ENCODE measurements around the gene HOPX.
"Not testable (repeated sequence)": the region's sequence is repeated elsewhere in the genome, so short reads cannot be mapped to it uniquely, and the experiment has no call there.

The HOPX gene

GRCh38 chr4:56640621-56641493 is 40.2 kb downstream of the HOPX start:
- Mint-ChIP-seq H3K27ac (no peak overlapping the region), H3K27me3 (ENCODE audit: low read depth) (no peaks in the 10 kb centered on the region), H3K36me3 (ENCODE audit: low read depth) (peaks cover 1% of the 10 kb centered on the region), H3K9me3 (peaks cover under 1% of the 10 kb centered on the region), H3K4me1 (ENCODE audit: low read depth) (peaks cover 8% of the 10 kb centered on the region), H3K4me3 (no peak overlapping the region)
- DNase-seq (ENCODE audit: low spot score), result no peak

DNA sequence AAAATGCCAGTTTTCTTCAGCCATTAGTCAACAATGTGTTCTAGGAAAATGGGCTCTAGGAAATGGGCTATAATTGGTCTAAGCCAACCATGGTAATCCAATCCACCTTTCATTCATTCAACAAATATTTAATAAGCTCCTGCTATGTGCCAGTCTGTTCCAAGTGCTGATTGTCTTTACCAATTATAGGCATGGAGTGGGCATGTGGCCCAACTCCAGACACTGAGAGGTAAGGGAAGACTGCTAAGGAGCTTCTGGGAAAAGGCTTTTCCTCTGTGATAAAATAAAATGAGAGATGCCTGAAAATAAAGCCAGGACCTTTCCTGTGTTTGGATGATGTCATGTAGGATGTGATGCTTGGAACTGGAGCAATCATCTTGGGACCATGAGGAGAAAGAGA is 43.3 kb downstream of the HOPX start:
- Mint-ChIP-seq H3K27ac (no peak overlapping the region), H3K4me3 (no peak overlapping the region), H3K27me3 (ENCODE audit: low read depth) (no peaks in the 10 kb centered on the region), H3K9me3 (peaks cover 5% of the 10 kb centered on the region), H3K36me3 (ENCODE audit: low read depth) (no peaks in the 10 kb centered on the region), H3K4me1 (ENCODE audit: low read depth) (peaks cover 8% of the 10 kb centered on the region)
- DNase-seq (ENCODE audit: low spot score), result no peak

- Mint-ChIP-seq H3K27ac (no peak overlapping the region), H3K4me1 (ENCODE audit: low read depth) (peaks cover 8% of the 10 kb centered on the region), H3K9me3 (peaks cover 5% of the 10 kb centered on the region), H3K36me3 (ENCODE audit: low read depth) (no peaks in the 10 kb centered on the region), H3K27me3 (ENCODE audit: low read depth) (no peaks in the 10 kb centered on the region), H3K4me3 (no peak overlapping the region)
- DNase-seq (ENCODE audit: low spot score), result no peak
Measured at GRCh38 chr4:56637154-56637553, 43.9 kb downstream of the HOPX start.

GRCh38 chr4:56634954-56635353 is 46.1 kb downstream of the HOPX start:
- H3K4me3 Mint-ChIP-seq; H3K36me3 Mint-ChIP-seq (ENCODE audit: low read depth); H3K4me1 Mint-ChIP-seq (ENCODE audit: low read depth); H3K27ac Mint-ChIP-seq; H3K27me3 Mint-ChIP-seq (ENCODE audit: low read depth); H3K9me3 Mint-ChIP-seq; DNase-seq (ENCODE audit: low spot score): not testable (repeated sequence)

DNA sequence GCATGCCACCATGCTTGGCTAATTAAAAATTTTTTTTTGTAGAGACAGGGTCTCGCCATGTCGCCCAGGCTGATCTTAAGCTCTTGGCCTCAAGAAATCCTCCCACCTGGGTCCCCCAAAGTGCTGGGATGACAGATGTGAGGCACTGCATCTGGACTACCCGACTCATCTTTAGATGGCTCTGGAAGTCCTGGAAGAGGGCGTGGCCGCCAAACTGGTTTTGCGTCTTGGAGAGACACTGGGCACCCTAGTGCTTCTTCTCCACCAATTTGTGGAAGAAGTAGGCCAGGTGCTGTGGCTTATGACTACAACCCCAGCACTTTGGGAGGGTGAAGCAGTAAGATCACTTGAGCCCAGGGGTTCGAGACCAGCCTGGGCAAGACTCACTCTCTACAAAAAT is 47.6 kb downstream of the HOPX start:
- DNase-seq (ENCODE audit: low spot score), result no peak
- no peak overlapping the region for H3K27ac Mint-ChIP-seq
- H3K36me3 Mint-ChIP-seq (ENCODE audit: low read depth), result no peaks in the 10 kb centered on the region
- H3K27me3 Mint-ChIP-seq (ENCODE audit: low read depth), result no peaks in the 10 kb centered on the region
- H3K4me3 Mint-ChIP-seq, result no peak overlapping the region
- H3K9me3 Mint-ChIP-seq, result peaks cover 5% of the 10 kb centered on the region
- H3K4me1 Mint-ChIP-seq (ENCODE audit: low read depth), result no peaks in the 10 kb centered on the region

- no peak overlapping the region for H3K4me3 Mint-ChIP-seq
Measured at GRCh38 chr4:56630876-56631666, 50.0 kb downstream of the HOPX start.

GRCh38 chr4:56628592-56628991 is 52.5 kb downstream of the HOPX start:
- no peaks in the 10 kb centered on the region for H3K27me3 Mint-ChIP-seq (ENCODE audit: low read depth)
- H3K4me1 Mint-ChIP-seq (ENCODE audit: low read depth), result no peaks in the 10 kb centered on the region
- DNase-seq (ENCODE audit: low spot score), result no peak
- H3K36me3 Mint-ChIP-seq (ENCODE audit: low read depth), result peaks cover 10% of the 10 kb centered on the region
- peaks cover 19% of the 10 kb centered on the region for H3K9me3 Mint-ChIP-seq
- H3K27ac Mint-ChIP-seq, result no peak overlapping the region
- no peak overlapping the region for H3K4me3 Mint-ChIP-seq

More at GRCh38 chr4:56630876-56631666, 50.0 kb downstream of the HOPX start:
- DNase-seq (ENCODE audit: low spot score), result no peak
- no peaks in the 10 kb centered on the region for H3K36me3 Mint-ChIP-seq (ENCODE audit: low read depth)
- H3K4me1 Mint-ChIP-seq (ENCODE audit: low read depth), result no peaks in the 10 kb centered on the region
- H3K27ac Mint-ChIP-seq, result no peak overlapping the region
- peaks cover 9% of the 10 kb centered on the region for H3K9me3 Mint-ChIP-seq
- H3K27me3 Mint-ChIP-seq (ENCODE audit: low read depth), result no peaks in the 10 kb centered on the region

DNA sequence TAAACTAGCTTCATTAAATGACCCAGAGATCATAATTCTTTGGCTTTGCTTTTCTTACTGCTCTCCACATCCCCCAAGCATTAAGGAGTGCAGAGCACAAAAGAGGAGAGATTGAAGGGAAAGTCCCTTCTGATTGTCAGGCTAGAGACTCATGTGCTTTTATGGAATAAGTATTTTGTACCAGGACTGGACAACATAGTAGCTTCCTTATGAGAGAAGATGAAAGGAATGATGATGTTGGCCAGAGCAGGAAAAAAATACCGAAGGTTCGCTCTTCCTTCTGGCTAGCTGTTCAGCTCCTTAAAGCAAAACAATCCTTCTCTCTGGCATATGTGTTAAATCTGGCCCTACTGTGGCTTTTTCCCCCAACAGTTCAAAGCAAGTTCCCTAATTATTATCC is 53.1 kb downstream of the HOPX start:
- Mint-ChIP-seq H3K36me3 (ENCODE audit: low read depth) (peaks cover 10% of the 10 kb centered on the region), H3K4me1 (ENCODE audit: low read depth) (no peaks in the 10 kb centered on the region), H3K9me3 (peaks cover 20% of the 10 kb centered on the region), H3K4me3 (no peak overlapping the region), H3K27ac (no peak overlapping the region), H3K27me3 (ENCODE audit: low read depth) (no peaks in the 10 kb centered on the region)
- DNase-seq (ENCODE audit: low spot score), result no peak

DNA sequence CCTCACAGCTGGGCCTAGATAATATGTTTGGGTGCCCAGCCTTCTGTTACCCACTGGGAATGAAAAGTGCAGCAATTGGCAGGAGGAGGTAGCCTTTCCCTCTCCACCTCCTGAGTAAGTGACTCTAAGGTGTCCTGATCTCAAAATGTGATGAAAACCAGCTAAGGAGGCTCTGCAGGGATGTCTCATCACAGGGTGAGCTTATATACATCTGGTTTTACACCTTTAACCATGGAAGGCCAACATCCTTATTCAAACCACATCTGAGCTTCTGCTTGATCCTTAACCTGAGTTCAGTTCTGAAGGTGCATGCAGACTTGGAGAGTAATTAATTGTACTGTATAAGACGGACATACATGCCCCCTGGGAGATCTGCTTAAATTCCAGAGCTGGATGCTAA is 53.7 kb downstream of the HOPX start:
- DNase-seq (ENCODE audit: low spot score), result no peak
- no peak overlapping the region for H3K27ac Mint-ChIP-seq
- H3K27me3 Mint-ChIP-seq (ENCODE audit: low read depth), result no peaks in the 10 kb centered on the region
- H3K4me1 Mint-ChIP-seq (ENCODE audit: low read depth), result no peaks in the 10 kb centered on the region
- peaks cover 20% of the 10 kb centered on the region for H3K9me3 Mint-ChIP-seq
- peaks cover 10% of the 10 kb centered on the region for H3K36me3 Mint-ChIP-seq (ENCODE audit: low read depth)
- H3K4me3 Mint-ChIP-seq, result no peak overlapping the region

- Mint-ChIP-seq H3K27me3 (ENCODE audit: low read depth) (no peaks in the 10 kb centered on the region), H3K36me3 (ENCODE audit: low read depth) (peaks cover 10% of the 10 kb centered on the region), H3K4me3 (no peak overlapping the region), H3K4me1 (ENCODE audit: low read depth) (no peaks in the 10 kb centered on the region), H3K27ac (no peak overlapping the region), H3K9me3 (peaks cover 20% of the 10 kb centered on the region)
- DNase-seq (ENCODE audit: low spot score), result no peak
Measured at GRCh38 chr4:56626963-56627362, 54.1 kb downstream of the HOPX start.

DNA sequence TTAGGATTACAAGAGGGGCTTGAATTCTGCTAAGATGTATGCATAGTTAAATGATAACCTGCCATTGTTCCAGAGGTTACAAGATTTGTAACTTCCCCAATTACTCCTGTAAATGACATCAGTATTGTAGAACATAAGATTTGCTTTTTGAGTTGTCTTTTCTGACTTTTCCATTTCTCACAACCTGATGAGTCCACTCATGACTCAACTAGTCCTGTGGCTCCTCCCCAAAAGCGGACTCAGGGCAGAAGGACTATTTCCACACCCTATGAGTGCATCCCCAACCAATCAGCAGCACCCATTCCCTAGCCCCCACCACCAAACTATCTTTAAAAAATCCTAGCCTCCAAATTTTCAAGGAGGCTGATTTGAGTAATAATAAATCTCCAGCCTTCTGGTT is 54.7 kb downstream of the HOPX start:
- Mint-ChIP-seq H3K27me3 (ENCODE audit: low read depth) (no peaks in the 10 kb centered on the region), H3K9me3 (peaks cover 20% of the 10 kb centered on the region), H3K36me3 (ENCODE audit: low read depth) (peaks cover 10% of the 10 kb centered on the region), H3K4me1 (ENCODE audit: low read depth) (no peaks in the 10 kb centered on the region), H3K4me3 (no peak overlapping the region), H3K27ac (no peak overlapping the region)
- no peak for DNase-seq (ENCODE audit: low spot score)

GRCh38 chr4:56622176-56622575 is 58.9 kb downstream of the HOPX start:
- Mint-ChIP-seq H3K36me3 (ENCODE audit: low read depth) (peaks cover 10% of the 10 kb centered on the region), H3K27me3 (ENCODE audit: low read depth) (peaks cover 5% of the 10 kb centered on the region), H3K4me3 (no peak overlapping the region), H3K4me1 (ENCODE audit: low read depth) (peaks cover 5% of the 10 kb centered on the region), H3K9me3 (peaks cover 20% of the 10 kb centered on the region), H3K27ac (no peak overlapping the region)
- DNase-seq (ENCODE audit: low spot score), result no peak

DNA sequence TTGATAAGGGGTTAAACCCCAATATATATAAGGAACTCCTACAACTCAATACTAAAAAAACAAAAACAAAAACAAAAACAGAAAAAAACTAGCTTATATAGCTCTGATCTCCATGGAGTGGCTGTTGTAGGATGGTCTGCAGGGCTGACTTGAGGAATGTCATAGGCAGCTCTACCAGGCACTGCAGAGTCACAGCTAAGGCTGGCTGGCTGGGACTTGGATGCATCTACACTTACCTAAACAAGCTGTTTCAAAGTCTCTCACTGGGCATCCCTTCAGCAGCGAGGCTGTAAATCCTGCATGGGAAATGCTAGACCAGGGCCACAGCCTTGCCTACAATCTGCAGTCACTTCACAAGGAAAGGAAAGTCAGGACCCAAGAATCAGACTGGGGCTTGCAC is 61.3 kb downstream of the HOPX start:
- Mint-ChIP-seq H3K36me3 (ENCODE audit: low read depth) (peaks cover 2% of the 10 kb centered on the region), H3K4me1 (ENCODE audit: low read depth) (peaks cover 5% of the 10 kb centered on the region), H3K27me3 (ENCODE audit: low read depth) (peaks cover 5% of the 10 kb centered on the region), H3K9me3 (peaks cover 6% of the 10 kb centered on the region), H3K4me3 (no peak overlapping the region), H3K27ac (no peak overlapping the region)
- DNase-seq (ENCODE audit: low spot score), result no peak

- no peak overlapping the region for H3K4me3 Mint-ChIP-seq
- no peak overlapping the region for H3K27ac Mint-ChIP-seq
- peaks cover 7% of the 10 kb centered on the region for H3K27me3 Mint-ChIP-seq (ENCODE audit: low read depth)
- peaks cover 5% of the 10 kb centered on the region for H3K4me1 Mint-ChIP-seq (ENCODE audit: low read depth)
- peaks cover 2% of the 10 kb centered on the region for H3K36me3 Mint-ChIP-seq (ENCODE audit: low read depth)
- DNase-seq (ENCODE audit: low spot score), result no peak
- peaks cover 6% of the 10 kb centered on the region for H3K9me3 Mint-ChIP-seq
Measured at GRCh38 chr4:56619160-56619559, 61.9 kb downstream of the HOPX start.
